GM23338 (cell line): ENCODE data around the gene ACOT8. TPM values are rescaled to one million over a fixed set of nuclear protein-coding genes. Genes with fewer than 3 reads are reported as not detected.
A peak's percentile ranks its signal among the peaks of the same experiment; 100 is the strongest.
"Not testable (repeated sequence)": the region's sequence is repeated elsewhere in the genome, so short reads cannot be mapped to it uniquely, and the experiment has no call there.

Source experiments
- ATAC-seq: fragments of 200-7000 bp; cut with Tn5 transposase; 3 replicates; pipeline ENCODE4 v1.9.1; 2020
- DNase-seq: peaks from one replicate; pipeline ENCODE4 v3.0.0-alpha.2; 2015; ENCODE audit warnings: low spot score
- H2AFZ ChIP-seq: fragments of 200-600 bp; sonication (generic); 2 replicates; pipeline ENCODE4 v1.8.0; 2016; ENCODE audit warnings: antibody characterized with exemption, mild to moderate bottlenecking, moderate library complexity
- H3F3A ChIP-seq: fragments of 200-600 bp; sonication (generic); replicated peaks from 2 replicates; pipeline ENCODE4 v1.8.0; 2017; ENCODE audit warnings: antibody characterized with exemption, mixed run types, low read depth
- H3K27ac ChIP-seq: fragments of 200-600 bp; sonication (generic); 2 replicates; pipeline ENCODE4 v1.6.1; 2016; ENCODE audit warnings: low read depth
- H3K27me3 ChIP-seq: fragments of 200-600 bp; sonication (generic); 2 replicates; pipeline ENCODE4 v1.8.0; 2016; ENCODE audit warnings: mild to moderate bottlenecking, mixed run types, moderate library complexity; ENCODE audit not compliant: insufficient read depth
- H3K36me3 ChIP-seq: fragments of 200-600 bp; sonication (generic); 2 replicates; pipeline ENCODE4 v1.8.0; 2016; ENCODE audit warnings: mild to moderate bottlenecking; ENCODE audit not compliant: insufficient read depth
- H3K4me1 ChIP-seq: fragments of 200-600 bp; sonication (generic); 2 replicates; pipeline ENCODE4 v1.8.0; 2016; ENCODE audit warnings: mild to moderate bottlenecking, moderate library complexity; ENCODE audit not compliant: insufficient read depth
- H3K4me2 ChIP-seq: fragments of 200-600 bp; sonication (generic); 2 replicates; pipeline ENCODE4 v1.7.1; 2017; ENCODE audit warnings: mixed run types
- H3K4me3 ChIP-seq: fragments of 200-600 bp; sonication (generic); 2 replicates; pipeline ENCODE4 v1.6.1; 2016; ENCODE audit warnings: mixed run types
- H3K79me2 ChIP-seq: fragments of 200-600 bp; sonication (generic); replicated peaks from 2 replicates; pipeline ENCODE4 v1.8.0; 2017; ENCODE audit warnings: mild to moderate bottlenecking; ENCODE audit not compliant: insufficient read depth
- H3K9me2 ChIP-seq: fragments of 200-600 bp; sonication (generic); 2 replicates; pipeline ENCODE4 v1.8.0; 2017; ENCODE audit not compliant: insufficient read depth
- H4K20me1 ChIP-seq: fragments of 200-600 bp; sonication (generic); replicated peaks from 2 replicates; pipeline ENCODE4 v1.8.0; 2017; ENCODE audit warnings: mild to moderate bottlenecking; ENCODE audit not compliant: insufficient read depth
- H3K27ac Mint-ChIP-seq: 2 replicates; pipeline ENCODE4 v1.8.0; 2020; ENCODE audit warnings: inconsistent platforms, mild to moderate bottlenecking, moderate library complexity, mixed read lengths
- H3K27me3 Mint-ChIP-seq: 3 replicates; pipeline ENCODE4 v1.8.0; 2022; ENCODE audit warnings: low read depth, mild to moderate bottlenecking, moderate library complexity, mixed read lengths, inconsistent platforms; ENCODE audit not compliant: insufficient read depth, poor library complexity
- H3K36me3 Mint-ChIP-seq: 3 replicates; pipeline ENCODE4 v1.8.0; 2021; ENCODE audit warnings: low read depth, mild to moderate bottlenecking, inconsistent platforms, moderate library complexity, mixed read lengths
- H3K4me1 Mint-ChIP-seq: 3 replicates; pipeline ENCODE4 v1.8.0; 2020; ENCODE audit warnings: mild to moderate bottlenecking, inconsistent platforms, mixed read lengths
- H3K4me3 Mint-ChIP-seq: 3 replicates; pipeline ENCODE4 v1.8.0; 2021; ENCODE audit warnings: moderate library complexity, mild to moderate bottlenecking, inconsistent platforms, mixed read lengths
- H3K9me3 Mint-ChIP-seq: 3 replicates; pipeline ENCODE4 v1.8.0; 2020; ENCODE audit warnings: moderate library complexity, mild to moderate bottlenecking, inconsistent platforms, mixed read lengths
- CTCF ChIP-seq, 2 experiments: fragments of 200-600 bp in 1 of 2; sonication (generic) in 1 of 2; conservative IDR thresholded peaks; 2 replicates each; pipeline versions ENCODE4 v1.5.1 to v1.6.1; 2016 to 2017; ENCODE audit warnings: antibody characterized with exemption in 2 of 2, low read depth in 2 of 2, mild to moderate bottlenecking in 2 of 2, moderate library complexity in 1 of 2
- ETS1 ChIP-seq: IDR thresholded peaks from 2 replicates; pipeline ENCODE4 v1.6.1; 2016; ENCODE audit warnings: antibody characterized with exemption
- EZH2 ChIP-seq: fragments of 200-600 bp; sonication (generic); IDR thresholded peaks from one replicate; pipeline ENCODE4 v1.8.0; 2017; ENCODE audit warnings: antibody characterized with exemption, mild to moderate bottlenecking, low read depth; ENCODE audit not compliant: unreplicated experiment
- EZH2phosphoT487 ChIP-seq: fragments of 200-600 bp; sonication (generic); IDR thresholded peaks from one replicate; pipeline ENCODE4 v1.8.1; 2018; ENCODE audit warnings: antibody characterized with exemption; ENCODE audit not compliant: unreplicated experiment
- JUNB ChIP-seq: IDR thresholded peaks from one replicate; pipeline ENCODE4 v1.6.1; 2016; ENCODE audit warnings: antibody characterized with exemption; ENCODE audit not compliant: unreplicated experiment
- NANOG ChIP-seq: IDR thresholded peaks from 2 replicates; pipeline ENCODE4 v1.6.1; 2016; ENCODE audit warnings: antibody characterized with exemption, borderline replicate concordance
- STAT1 ChIP-seq: IDR thresholded peaks from one replicate; pipeline ENCODE4 v1.6.1; 2016; ENCODE audit warnings: antibody characterized with exemption; ENCODE audit not compliant: unreplicated experiment
- ZNF114 ChIP-seq: fragments of 250-450 bp; sonication (Bioruptor Pico); IDR thresholded peaks from 2 replicates; pipeline ENCODE4 v1.5.0; 2020; ENCODE audit warnings: mild to moderate bottlenecking, moderate library complexity
- ZNF331 ChIP-seq: fragments of 250-450 bp; sonication (Bioruptor Pico); IDR thresholded peaks from 2 replicates; pipeline ENCODE4 v1.5.0; 2020; ENCODE audit warnings: low read depth, mild to moderate bottlenecking, moderate library complexity
- polyA plus RNA-seq: library from polyadenylated mRNA; unstranded; fragments of >200 nt; fragmentation: Nextera tagmentation; extraction: Ambion mirVana; gene quantifications from 2 replicates; pipeline ENCODE4 v1.2.1, GENCODE V29; 2016
- total RNA-seq: library from RNA; depleted of rRNA; stranded (reverse); fragments of >200 nt; shearing (Covaris generic); gene quantifications from 2 replicates; pipeline ENCODE4 v1.2.3, GENCODE V29; 2014

Gene ACOT8
- total and polyA plus RNA-seq, 2 experiments from 2014 or later, result 42.0 to 75.2 TPM

- Mint-ChIP-seq H3K27me3 (peaks cover 16% of the 10 kb centered on the region), H3K9me3 (no peaks in the 10 kb centered on the region; the same call in 2 of the 3 replicates), H3K4me1 (peaks cover 12% of the 10 kb centered on the region), H3K27ac (no peak overlapping the region), H3K4me3 (peak overlapping the region; percentile 77), H3K36me3 (peaks cover 14% of the 10 kb centered on the region; the same call in 2 of the 3 replicates)
- H3K27ac ChIP-seq, result no peak overlapping the region
- no peak overlapping the region for H3K4me3 ChIP-seq
- 0 out of 2 replicates have a peak, but pooled peaks cover 3% of the 10 kb centered on the region for H3K79me2 ChIP-seq
- no peaks in the 10 kb centered on the region for H3K27me3 ChIP-seq
- ATAC-seq (no peak), DNase-seq (no peak)
- peak overlapping the region; percentile 93 for H2AFZ ChIP-seq
- no peaks in the 10 kb centered on the region for H3K9me2 ChIP-seq
- peak overlapping the region; percentile 85; the same call in 1 of the 2 replicates for H3K4me2 ChIP-seq
- H3K36me3 ChIP-seq, result no peaks in the 10 kb centered on the region
- peaks cover 13% of the 10 kb centered on the region; the same call in 1 of the 2 replicates for H4K20me1 ChIP-seq
- no peak for TF ChIP-seq ETS1
- no peak for TF ChIP-seq EZH2phosphoT487
- no peak for TF ChIP-seq NANOG
- no peak for TF ChIP-seq JUNB
- H3F3A ChIP-seq, result peaks cover 15% of the 10 kb centered on the region
- peaks cover 20% of the 10 kb centered on the region; the same call in 1 of the 2 replicates for H3K4me1 ChIP-seq
Measured at GRCh38 chr20:45832619-45833018, 24.6 kb downstream of the ACOT8 start.

- H2AFZ ChIP-seq, H3K4me2 ChIP-seq, H3K27ac Mint-ChIP-seq, H3K9me3 Mint-ChIP-seq, ATAC-seq, H3K4me3 Mint-ChIP-seq, DNase-seq, H3K4me3 ChIP-seq, H3K79me2 ChIP-seq, H4K20me1 ChIP-seq, H3K36me3 ChIP-seq, H3K27me3 ChIP-seq, H3K9me2 ChIP-seq, H3K27ac ChIP-seq, H3K36me3 Mint-ChIP-seq: not testable (repeated sequence)
- Histone ChIP-seq H3K4me1 (peaks cover 16% of the 10 kb centered on the region; the same call in 1 of the 2 replicates), H3F3A (peaks cover 16% of the 10 kb centered on the region)
- H3K4me1 Mint-ChIP-seq, result peaks cover 20% of the 10 kb centered on the region
- H3K27me3 Mint-ChIP-seq, result peaks cover 13% of the 10 kb centered on the region
Measured at GRCh38 chr20:45829673-45830106, 27.5 kb downstream of the ACOT8 start.

- H3K27me3 ChIP-seq, result peaks cover 3% of the 10 kb centered on the region
- peaks cover 18% of the 10 kb centered on the region; the same call in 1 of the 2 replicates for H3K4me1 ChIP-seq
- no peak overlapping the region for H3K4me3 Mint-ChIP-seq
- peaks cover 18% of the 10 kb centered on the region for H3K27me3 Mint-ChIP-seq
- H2AFZ ChIP-seq, result no peak overlapping the region
- H3K36me3 ChIP-seq, result no peaks in the 10 kb centered on the region
- H3K36me3 Mint-ChIP-seq, result peaks cover 4% of the 10 kb centered on the region; the same call in 1 of the 3 replicates
- H3K27ac ChIP-seq, result no peak overlapping the region
- H3K27ac Mint-ChIP-seq, result 0 out of 2 replicates have a peak overlapping the region, but pooled peaks have one; percentile 36
- DNase-seq (no peak), ATAC-seq (no peak)
- H3K4me2 ChIP-seq, result no peak overlapping the region
- no peaks in the 10 kb centered on the region for H3K9me2 ChIP-seq
- H3K4me3 ChIP-seq, result no peak overlapping the region
- no peaks in the 10 kb centered on the region for H3K79me2 ChIP-seq
- no peaks in the 10 kb centered on the region; the same call in 1 of the 3 replicates for H3K9me3 Mint-ChIP-seq
- peaks cover 30% of the 10 kb centered on the region for H3K4me1 Mint-ChIP-seq
- H4K20me1 ChIP-seq, result no peaks in the 10 kb centered on the region
- peaks cover 13% of the 10 kb centered on the region for H3F3A ChIP-seq
- TF ChIP-seq ETS1 (no peak), CTCF (conservative IDR thresholded peaks at IDR 0.05; ENCODE audit: low read depth in 2 of 2) (no peak), STAT1 (no peak), EZH2phosphoT487 (no peak), ZNF114 (CRISPR knock-in tag) (no peak), NANOG (no peak), ZNF331 (CRISPR knock-in tag) (no peak), EZH2 (no peak)
Measured at GRCh38 chr20:45828589-45828988, 28.6 kb downstream of the ACOT8 start.
